NCI-H187 (cell line): ENCODE data around the gene PTPRM.

Experiments
- DNase-seq, 2 experiments: peaks; one replicate each; lab custom pipeline; 2025; lab: John Stamatoyannopoulos, UW

PTPRM gene

DNA sequence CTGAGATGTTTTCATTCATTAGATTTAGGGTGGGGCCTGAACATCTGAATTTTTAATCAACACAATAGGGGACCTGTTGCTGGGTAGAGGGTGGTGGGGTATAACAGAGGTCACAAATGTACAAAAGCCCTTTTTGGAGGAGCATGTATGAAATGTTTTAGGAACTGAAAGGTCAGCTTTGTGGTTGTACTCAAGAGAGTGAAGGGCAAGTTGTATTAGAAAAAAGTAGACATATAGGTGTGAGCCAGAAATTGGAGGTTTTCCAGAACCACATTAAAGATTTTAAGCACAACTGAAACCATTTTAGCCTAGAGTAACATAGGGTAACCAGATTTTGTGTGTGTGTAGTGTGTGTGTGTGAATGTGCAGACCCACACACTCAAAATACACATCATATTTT is 62.3 kb downstream of the PTPRM start:
- DNase-seq, result no peak

- no peak for DNase-seq
Observed at GRCh38 chr18:7630731-7631442, 63.8 kb downstream of the PTPRM start.

DNA sequence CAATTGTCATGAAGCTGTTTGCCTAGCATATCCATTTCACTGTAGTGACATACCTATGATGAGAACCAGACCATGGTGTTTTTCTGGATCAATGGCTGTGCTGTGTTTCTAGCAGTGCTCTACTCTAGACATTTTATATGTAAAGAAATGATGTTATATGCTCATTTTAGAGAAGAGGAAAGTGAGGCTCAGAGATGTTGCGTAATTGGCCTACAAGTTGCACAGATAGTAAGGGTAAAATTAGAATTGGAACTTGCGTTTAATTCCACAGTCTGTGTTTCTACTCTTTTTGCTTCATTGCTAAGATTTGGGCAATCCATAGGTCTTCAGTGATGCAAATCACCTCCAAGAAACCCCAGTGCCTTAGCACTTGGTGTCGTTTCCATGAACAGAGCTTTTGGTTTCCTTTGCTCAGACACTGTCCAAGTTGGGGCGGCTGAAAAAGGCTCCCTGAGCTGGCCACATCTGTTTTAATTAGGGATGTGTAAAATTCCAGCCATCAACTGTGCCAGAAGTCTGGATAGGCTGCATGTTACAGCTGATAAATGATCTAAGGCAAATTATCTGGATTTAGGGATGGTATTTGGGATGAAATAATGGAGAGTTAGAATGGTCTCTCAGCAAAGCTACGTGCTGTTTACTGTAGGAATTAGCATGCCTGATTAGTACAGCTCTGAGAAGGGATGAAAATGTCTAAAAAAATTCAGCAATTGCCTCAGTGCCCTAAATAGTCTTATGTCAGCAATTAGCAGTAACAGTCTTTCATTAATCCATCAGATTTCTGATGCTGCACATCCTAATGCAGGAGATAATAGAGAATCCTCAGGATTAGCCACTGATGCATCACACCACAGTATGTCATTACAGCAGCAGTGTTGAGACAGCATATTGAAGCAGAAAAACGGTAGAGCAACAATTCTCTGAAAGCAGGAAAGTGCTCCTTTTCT is 65.3 kb downstream of the PTPRM start:
- DNase-seq, result no peak

DNA sequence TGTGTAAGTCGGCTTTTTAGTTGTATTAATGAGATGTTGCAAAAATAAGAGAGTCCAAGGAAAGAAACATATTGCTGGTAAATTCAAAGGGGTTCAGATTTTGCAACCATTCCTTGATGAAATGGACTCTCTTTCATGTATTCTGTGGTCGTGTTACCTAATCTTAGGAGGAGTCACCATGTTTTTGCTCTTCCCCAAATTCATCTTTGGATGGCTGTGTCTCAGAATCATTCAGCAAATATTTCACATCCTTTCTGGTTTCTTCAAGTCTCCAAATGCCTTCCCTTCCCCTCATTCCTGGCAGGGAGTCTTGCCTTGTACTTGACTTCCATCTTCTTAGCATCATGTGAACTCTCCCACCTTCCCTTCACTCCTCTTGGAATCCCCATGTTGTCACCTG is 66.1 kb downstream of the PTPRM start:
- DNase-seq, result no peak

- no peak for DNase-seq
Observed at GRCh38 chr18:7635948-7636347, 68.8 kb downstream of the PTPRM start.

- DNase-seq, result no peak
Observed at GRCh38 chr18:7637269-7637668, 70.2 kb downstream of the PTPRM start.

GRCh38 chr18:7638321-7638720 is 71.2 kb downstream of the PTPRM start:
- no peak for DNase-seq

GRCh38 chr18:7641813-7642212 is 74.7 kb downstream of the PTPRM start:
- DNase-seq, result no peak

DNA sequence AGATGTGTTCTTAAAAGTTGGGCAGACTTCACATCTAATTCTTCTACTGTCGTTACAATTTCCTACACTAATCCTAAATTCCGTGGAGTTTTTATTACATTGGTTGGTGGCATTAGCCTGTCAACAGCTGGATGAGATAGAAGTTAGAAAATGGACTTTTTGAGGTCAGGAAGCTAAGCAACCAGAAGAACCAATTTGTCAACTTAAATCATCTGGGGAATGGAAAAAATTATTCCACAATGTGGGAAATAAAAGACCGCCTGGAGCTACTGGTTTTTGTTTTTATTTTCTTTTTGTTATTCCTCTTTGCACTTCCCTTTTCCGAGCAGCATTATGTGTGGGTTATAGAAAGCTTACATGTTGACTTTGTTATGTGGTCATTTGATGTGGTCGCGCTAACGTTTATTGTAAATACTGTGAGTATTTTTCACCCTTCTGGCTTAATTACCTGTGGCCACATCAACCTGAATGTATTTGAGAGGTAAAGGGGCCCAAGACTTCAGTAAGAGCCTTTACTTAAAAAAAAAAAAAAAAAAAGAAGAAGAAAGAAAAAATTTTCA is 75.3 kb downstream of the PTPRM start:
- no peak for DNase-seq

DNA sequence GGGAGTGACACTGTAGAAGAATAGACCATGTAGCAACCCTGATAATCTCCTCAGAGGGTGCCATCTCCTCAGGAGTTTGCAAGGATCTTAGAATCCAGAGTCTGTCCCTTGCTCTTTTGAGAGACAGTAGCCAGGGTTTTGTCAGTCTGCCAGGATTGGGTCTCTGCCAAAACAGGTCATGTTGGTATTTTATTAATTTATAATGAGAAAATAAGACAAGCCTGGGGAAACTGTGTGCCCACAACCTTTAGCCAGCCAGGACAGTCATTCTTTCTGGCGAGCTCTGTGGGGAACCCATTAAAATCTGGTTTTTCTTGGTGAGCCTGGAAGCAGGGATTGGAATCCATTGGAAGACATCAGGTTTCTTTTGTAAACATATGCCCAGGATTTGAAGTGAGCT is 78.6 kb downstream of the PTPRM start:
- no peak for DNase-seq

GRCh38 chr18:7646174-7646886 is 79.2 kb downstream of the PTPRM start:
- no peak for DNase-seq

- DNase-seq, result no peak
Observed at GRCh38 chr18:7647500-7647899, 80.4 kb downstream of the PTPRM start.

- DNase-seq, result no peak
Observed at GRCh38 chr18:7657050-7657449, 89.9 kb downstream of the PTPRM start.

GRCh38 chr18:7657937-7658336 is 90.8 kb downstream of the PTPRM start:
- no peak for DNase-seq

DNA sequence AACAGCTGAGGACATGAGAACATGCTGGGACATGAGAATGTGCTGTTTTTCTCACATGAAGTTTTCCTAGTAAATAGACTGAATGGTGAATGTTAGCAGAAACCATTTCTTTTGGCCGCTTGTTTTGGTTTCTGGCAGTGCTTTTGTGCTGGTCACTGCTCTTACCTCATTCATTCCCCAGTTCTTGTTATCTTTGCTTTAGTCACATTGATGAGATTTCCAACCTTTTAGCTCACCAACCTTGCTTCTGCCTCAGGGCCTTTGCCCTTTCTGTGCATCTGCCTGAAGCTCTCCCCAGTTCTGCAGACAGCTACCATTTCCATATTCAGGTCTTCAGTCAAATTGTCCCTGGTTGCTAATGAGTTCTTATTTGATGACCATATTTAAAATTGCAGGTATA is 91.6 kb downstream of the PTPRM start:
- no peak for DNase-seq

DNA sequence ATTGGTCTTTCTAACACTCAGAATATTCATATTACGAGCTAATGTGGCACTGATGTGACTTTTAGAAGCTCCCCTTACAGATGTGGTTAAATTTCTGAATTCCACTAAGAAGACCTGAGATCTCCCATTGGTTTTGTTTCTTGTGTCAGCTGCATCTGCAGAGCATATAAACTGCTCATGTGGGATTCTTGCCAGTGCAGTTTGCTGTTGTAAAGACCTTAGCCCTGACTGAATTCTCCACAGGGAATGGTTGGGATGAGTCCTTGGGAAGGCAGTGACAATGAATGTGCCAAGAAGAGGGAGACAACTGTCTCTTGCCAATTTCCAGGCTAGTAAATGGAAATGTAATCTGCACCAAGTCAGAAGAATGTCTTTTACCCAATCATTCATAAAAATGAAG is 94.1 kb downstream of the PTPRM start:
- no peak for DNase-seq

DNA sequence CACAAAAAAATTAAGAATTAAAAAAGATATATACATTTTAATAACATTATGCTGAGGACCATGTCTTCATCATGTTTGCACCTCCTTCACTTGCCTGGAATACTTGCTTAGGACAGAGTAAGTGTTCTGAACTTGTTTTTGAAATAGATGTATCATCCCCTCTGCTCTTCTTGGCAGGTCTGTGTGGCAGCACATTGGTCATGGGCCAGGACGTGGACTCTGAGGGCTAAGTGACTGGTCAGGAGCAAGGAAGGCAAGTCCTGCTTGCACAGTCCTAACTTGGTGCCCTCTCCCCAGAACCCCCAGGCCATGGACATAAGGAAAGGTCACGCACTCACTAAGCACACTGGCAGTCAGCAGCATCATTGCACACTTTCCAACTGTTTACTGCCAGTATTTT is 95.8 kb downstream of the PTPRM start:
- no peak for DNase-seq

- DNase-seq, result no peak
Observed at GRCh38 chr18:7663366-7664312, 96.5 kb downstream of the PTPRM start.

- DNase-seq, result no peak
Observed at GRCh38 chr18:7666195-7666776, 99.2 kb downstream of the PTPRM start.

DNA sequence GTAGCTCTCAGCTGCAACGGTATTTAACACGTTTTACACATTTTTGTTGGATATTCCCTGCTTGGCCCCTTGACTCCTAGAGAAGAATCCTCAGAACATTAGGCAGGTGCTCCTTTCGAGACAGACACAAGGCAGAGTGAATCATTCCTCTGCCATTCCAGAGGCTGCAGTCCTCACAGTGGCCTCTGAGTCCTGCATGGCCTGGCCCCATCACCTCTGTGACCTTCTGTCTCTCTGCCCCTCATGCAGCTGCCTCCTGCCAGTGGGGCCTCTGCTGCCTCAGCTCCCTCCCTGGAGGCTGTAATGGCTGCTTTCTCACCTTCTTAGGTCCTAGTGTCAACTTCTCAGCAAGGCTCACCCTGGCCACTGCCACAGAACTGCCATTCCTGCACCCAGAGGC is 101.3 kb downstream of the PTPRM start:
- no peak for DNase-seq

DNA sequence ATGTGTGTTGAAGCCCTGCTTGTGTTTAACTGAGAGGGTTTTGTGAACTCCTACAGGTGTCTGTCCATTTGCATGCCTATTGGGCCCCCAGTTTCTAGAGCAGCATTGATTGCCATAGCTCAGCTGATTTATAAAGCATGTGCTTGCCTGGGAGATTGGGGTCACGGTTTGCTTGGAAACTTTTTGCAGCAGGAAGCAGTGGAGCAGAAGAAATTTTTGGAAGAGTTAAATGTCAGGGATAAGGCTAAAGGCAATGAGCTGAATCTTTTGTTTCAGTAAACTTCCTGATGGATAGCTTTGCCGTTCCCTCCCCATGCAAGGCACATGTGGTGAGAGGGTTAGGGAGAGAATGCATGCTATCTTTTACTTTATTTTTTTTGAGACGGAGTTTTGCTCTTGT is 102.2 kb downstream of the PTPRM start:
- no peak for DNase-seq
